HEK293T (cell line): ENCODE results near the gene MSGN1.

ENCODE experiments used
- BHLHE40 ChIP-seq: fragments of 450-650 bp; IDR thresholded peaks from 2 replicates; pipeline ENCODE4 v1.6.1; 2016; ENCODE audit warnings: mild to moderate bottlenecking, moderate library complexity, borderline replicate concordance
- FOXK2 ChIP-seq: fragments of 450-650 bp; IDR thresholded peaks from 2 replicates; pipeline ENCODE4 v1.6.1; 2016; ENCODE audit warnings: mild to moderate bottlenecking
- FOXM1 ChIP-seq: fragments of 450-650 bp; IDR thresholded peaks from 2 replicates; pipeline ENCODE4 v1.6.1; 2017; ENCODE audit warnings: mild to moderate bottlenecking, borderline replicate concordance
- L3MBTL2 ChIP-seq: fragments of 450-650 bp; conservative IDR thresholded peaks from 2 replicates; pipeline ENCODE4 v1.6.1; 2016; ENCODE audit warnings: mild to moderate bottlenecking
- PKNOX1 ChIP-seq: fragments of 450-650 bp; IDR thresholded peaks from 2 replicates; pipeline ENCODE4 v1.6.1; 2016
- SP1 ChIP-seq: fragments of 450-650 bp; IDR thresholded peaks from 2 replicates; pipeline ENCODE4 v1.6.1; 2017
- SUZ12 ChIP-seq: fragments of 450-650 bp; IDR thresholded peaks from 2 replicates; pipeline ENCODE4 v1.6.1; 2016; ENCODE audit warnings: mild to moderate bottlenecking
- TARDBP ChIP-seq: fragments of 450-650 bp; IDR thresholded peaks from 2 replicates; pipeline ENCODE4 v1.6.1; 2016

- TF ChIP-seq FOXK2 (no peak), SP1 (no peak), FOXM1 (no peak), BHLHE40 (no peak), SUZ12 (no peak), PKNOX1 (no peak), L3MBTL2 (no peak), TARDBP (no peak)
Measured at GRCh38 chr2:17804358-17804757, 11.9 kb upstream of the MSGN1 start.
